ENCODE measurements around the gene GNAZ.

DNA sequence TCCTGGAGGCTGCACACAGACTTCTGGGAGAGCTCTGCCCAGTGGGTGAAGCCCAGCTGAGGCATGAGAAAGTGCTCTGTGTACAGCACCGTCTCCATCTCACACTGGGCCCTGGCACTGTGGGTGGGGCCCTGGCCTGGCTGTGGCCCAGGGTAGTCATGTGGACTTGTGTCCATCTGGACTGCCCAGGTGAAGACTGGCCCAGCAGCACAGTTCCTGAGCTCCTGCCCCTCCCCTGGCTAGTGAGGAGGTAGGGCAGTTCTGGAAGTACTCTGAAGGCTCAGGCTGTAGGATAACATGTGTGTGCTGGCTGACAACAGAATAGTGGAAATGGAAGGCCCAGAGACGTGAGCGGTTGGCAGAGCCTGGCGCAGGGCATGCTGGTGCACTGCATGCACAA is 36.0 kb downstream of the GNAZ start:
- TF ChIP-seq, protein P1, sequence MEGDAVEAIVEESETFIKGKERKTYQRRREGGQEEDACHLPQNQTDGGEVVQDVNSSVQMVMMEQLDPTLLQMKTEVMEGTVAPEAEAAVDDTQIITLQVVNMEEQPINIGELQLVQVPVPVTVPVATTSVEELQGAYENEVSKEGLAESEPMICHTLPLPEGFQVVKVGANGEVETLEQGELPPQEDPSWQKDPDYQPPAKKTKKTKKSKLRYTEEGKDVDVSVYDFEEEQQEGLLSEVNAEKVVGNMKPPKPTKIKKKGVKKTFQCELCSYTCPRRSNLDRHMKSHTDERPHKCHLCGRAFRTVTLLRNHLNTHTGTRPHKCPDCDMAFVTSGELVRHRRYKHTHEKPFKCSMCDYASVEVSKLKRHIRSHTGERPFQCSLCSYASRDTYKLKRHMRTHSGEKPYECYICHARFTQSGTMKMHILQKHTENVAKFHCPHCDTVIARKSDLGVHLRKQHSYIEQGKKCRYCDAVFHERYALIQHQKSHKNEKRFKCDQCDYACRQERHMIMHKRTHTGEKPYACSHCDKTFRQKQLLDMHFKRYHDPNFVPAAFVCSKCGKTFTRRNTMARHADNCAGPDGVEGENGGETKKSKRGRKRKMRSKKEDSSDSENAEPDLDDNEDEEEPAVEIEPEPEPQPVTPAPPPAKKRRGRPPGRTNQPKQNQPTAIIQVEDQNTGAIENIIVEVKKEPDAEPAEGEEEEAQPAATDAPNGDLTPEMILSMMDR (IDR thresholded peaks at IDR 0.05; ENCODE audit: low read length): no peak
- TF ChIP-seq EZH2 (optimal IDR thresholded peaks at IDR 0.05; ENCODE audit: low read depth, low read length): no peak
